HG03025 (cell line): Measurements from ENCODE around the gene GOLGA8B.
"Not testable (repeated sequence)": the region's sequence is repeated elsewhere in the genome, so short reads cannot be mapped to it uniquely, and the experiment has no call there.

Source experiments
- ATAC-seq: cut with Tn5 transposase; IDR thresholded peaks from one replicate; pipeline ENCODE4 v1.9.1; 2021; ENCODE audit warnings: mild to moderate bottlenecking, moderate library complexity; ENCODE audit not compliant: unreplicated experiment, low FRiP score

The GOLGA8B gene, protein sequence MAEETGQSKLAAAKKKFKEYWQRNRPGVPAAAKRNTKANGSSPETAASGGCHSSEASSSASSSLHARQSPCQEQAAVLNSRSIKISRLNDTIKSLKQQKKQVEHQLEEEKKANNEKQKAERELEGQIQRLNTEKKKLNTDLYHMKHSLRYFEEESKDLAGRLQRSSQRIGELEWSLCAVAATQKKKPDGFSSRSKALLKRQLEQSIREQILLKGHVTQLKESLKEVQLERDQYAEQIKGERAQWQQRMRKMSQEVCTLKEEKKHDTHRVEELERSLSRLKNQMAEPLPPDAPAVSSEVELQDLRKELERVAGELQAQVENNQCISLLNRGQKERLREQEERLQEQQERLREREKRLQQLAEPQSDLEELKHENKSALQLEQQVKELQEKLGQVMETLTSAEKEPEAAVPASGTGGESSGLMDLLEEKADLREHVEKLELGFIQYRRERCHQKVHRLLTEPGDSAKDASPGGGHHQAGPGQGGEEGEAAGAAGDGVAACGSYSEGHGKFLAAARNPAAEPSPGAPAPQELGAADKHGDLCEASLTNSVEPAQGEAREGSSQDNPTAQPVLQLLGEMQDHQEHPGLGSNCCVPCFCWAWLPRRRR

DNA sequence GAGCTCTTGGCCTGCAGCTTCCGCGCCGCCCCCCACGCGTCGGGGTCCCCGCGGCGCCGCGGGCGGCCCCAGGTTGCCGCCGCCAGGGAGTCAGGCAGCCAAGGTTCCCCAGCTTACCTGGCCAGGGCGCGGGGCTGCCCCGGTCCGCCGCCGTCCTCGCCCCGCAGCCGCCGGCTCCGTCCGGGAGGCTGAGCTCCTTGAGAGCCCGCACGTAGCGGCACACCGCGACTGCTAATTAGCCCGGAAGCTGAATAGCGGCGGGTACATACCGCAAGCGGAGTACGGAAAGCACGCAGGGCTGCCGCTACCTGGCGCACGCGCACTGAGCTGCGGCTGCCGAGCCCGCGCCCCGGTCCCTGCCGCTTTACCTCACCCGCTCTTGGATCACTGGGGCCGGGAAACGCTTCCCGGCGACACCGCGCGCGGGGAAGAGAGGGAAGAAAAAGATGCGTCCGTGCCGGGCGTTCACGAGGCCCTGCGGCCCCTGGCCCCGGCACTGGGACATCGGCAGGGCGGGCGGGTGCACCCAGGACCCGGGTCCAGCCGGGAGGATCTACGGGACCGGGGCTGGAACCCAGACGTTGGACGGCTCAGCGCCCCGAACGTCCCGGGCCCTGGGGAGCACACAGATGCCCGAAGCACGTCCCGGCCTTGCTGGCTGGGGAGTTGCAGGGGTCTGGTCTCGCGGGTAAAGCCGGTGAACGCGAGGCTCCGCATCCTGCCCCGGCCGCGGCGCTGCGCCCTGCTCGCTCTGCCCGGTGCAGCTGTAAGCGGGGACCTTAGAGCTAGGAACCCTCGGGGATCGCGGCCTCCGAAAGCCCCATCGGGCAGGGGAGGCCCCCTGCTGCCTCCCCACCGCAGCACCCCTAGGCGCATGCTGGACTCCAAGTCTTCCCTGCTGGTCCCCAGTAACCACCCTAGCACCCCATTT is at the start of gene GOLGA8B:
Gene GOLGA8B, minus strand, starts transcription at position 253 of the 931 bp plus-strand sequence. CDS start 47,739 bp downstream, outside the sequence.
- ATAC-seq: peak; percentile 74

DNA sequence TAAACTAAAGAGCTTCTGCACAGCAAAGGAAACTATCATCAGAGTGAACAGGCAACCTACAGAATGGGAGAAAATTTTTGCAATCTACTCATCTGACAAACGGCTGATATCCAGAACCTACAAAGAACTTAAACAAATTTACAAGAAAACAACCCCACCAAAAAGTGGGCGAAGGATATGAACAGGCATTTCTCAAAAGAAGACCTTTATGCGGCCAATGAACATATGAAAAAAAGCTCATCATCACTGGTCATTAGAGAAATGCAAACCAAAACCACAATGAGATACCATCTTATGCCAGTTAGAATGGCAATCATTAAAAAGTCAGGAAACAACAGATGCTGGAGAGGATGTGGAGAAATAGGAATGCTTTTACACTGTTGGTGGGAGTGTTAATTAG is 49.7 kb upstream of the GOLGA8B start:
- ATAC-seq: not testable (repeated sequence)

DNA sequence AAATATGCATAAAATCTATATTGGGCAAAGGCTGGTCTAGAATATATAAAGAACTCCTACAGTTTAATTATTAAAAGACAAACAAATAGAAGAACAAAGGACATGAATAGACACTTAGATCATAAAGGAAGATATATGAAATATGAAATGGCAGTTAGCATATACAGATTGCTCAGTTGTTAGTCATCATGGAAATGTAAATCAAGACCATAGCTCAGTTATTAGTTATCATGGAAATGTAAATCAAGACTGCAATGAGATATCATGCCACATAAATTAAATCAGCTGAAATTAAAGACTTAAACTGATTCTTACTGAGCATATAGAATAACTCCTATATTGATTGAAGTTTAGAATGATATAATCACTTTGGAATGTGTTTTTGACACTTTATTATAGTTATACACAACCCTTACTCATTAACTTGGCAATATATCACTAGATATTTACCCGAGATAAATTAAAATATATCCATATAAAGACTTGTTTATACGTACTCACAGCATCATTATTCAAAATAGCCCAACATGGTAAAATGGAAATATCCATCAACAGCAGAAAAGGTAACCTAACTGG is 45.2 kb upstream of the GOLGA8B start:
- no peak for ATAC-seq

DNA sequence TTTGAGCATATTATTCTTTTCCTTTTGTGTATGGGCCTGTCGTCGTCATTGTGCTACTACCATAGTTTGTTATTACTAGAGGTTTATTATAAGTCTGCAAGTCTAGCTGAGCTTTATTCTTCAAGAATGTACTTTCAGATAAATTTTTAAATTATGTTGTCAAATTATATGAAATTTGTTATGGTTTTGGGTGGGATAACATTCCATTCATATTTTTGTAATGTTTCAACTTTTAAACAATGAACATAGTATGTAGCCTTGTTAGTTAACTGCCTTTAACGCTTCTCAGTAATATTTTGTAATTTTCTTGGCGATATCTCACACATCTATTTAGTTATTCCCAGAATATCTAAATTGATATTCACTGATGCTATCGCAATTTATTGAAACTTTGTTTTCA is 41.6 kb upstream of the GOLGA8B start:
- no peak for ATAC-seq

DNA sequence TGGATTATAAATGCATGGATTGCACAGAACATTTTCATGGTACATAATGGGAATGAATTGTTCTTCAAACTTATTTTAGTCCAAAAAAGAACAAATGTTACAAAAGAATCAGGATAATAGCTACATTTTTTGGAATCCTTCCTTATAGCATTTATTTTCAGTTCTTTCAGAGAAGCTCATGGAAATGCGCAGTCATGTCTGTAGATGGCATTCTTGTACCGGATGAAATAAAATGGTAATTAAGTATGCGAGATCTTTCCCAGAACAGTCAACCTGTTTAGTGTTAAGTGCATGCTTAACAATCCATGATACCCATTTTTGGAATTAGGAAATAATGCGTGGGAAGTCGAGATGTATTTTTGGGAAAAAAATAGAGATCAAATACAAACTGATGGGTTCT is 38.2 kb upstream of the GOLGA8B start:
- ATAC-seq: no peak

DNA sequence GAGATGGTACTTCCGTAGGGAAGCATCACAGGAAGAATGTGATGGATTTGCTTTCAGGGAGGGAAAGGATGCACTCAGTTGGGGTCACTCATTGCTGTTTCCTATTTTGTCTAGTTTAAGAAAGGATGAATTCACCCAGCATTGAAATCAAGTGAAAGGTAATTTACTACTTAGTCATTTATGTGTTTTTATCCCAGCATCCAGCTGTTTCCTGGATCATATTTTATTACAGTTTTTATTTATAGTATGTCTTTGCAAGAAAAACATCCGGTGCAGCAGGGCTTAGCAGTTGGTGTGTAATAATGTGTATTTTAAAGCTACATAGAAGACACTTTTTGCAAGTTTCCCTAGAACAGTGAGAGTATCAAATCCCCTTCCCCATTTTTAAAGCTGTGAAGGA is 37.4 kb upstream of the GOLGA8B start:
- ATAC-seq: no peak

DNA sequence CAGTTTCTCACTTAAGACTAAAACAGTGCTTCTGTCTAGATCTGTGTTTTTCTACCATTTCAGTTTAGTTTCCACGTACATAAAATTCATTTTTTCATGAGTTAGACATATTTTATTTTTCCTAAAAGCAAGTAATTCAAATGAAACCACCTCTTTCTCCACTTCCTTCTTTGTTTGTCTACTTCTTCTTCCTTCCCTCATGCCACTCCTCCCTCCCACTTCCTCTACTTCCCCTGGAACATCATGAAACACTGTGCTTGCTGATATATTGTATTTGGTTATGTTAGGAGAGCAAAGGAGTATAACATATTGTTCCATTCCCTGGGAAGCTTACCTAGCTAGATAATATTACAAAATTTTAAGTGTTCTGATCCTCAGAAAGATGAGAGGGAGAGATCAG is 36.7 kb upstream of the GOLGA8B start:
- no peak for ATAC-seq

DNA sequence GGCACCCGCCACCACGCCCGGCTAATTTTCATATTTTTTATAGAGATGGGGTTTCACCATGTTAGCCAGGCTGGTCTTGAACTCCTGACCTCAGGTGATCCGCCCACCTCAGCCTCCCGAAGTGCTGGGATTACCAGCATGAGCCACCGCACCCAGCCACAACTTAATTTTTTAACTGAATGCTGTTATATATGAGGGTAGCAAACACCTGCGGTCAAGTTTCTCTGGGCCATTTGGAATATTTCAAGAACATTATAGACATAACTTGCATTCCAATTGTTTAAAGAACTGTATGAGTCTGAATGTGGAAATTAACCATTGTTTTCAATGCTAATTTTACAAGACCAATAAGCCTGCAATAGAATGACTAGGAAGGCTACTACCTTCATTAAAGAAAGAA is 35.7 kb upstream of the GOLGA8B start:
- ATAC-seq: no peak

DNA sequence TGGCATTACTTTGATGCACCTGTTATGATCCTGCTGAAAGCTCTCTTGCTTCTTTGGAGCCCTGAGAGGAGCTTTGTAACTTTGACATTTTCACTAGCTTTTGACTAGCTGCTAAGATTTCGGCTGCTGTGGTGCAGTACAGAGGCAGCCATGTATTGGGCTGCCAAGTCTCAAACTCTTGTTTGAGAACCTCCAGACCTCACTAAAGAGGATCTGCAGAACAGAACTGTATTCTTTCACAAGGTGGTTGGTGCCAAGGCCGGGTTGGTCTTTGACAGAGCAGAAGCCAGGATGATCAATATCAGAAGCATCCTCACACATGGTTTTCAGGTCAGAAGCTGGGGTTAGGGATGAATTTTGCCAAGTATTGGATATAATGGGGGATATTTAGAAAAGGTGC is 34.6 kb upstream of the GOLGA8B start:
- no peak for ATAC-seq

DNA sequence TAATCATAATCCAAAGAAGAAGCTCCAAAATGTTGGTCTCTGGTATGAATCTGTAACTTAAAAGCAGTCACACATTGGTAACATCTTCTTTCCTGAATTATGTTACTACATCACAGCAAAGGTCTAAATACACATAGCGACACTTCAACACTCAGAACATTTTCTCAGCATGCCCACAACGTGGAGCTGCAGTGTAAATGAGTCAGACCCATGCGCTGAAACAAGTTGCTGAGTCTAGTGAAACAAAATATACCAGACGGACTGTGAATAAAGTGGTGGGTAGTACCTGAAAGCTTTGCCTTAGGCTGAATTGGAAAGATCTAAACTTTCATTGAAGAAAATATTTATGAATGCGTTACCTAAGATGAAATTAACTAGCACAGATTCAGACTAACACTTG is 33.2 kb upstream of the GOLGA8B start:
- ATAC-seq: no peak

DNA sequence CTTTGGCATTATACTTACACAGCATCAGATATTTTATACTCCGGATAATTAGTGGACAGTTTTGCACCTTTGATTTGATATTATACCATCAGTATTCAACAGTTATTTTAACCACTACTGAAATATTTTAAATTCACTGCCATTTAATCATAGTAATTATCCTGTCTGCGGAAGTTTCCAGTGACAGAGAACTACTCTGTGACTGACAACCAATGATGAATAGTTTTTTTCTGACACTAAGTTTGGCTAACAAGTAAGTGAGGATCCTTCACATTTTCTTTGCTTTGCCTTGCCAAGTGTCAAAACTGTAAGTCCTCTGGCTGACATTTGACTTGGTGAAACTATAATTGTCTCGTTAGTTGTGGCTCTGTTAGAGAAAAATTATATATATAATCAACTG is 30.5 kb upstream of the GOLGA8B start:
- no peak for ATAC-seq

DNA sequence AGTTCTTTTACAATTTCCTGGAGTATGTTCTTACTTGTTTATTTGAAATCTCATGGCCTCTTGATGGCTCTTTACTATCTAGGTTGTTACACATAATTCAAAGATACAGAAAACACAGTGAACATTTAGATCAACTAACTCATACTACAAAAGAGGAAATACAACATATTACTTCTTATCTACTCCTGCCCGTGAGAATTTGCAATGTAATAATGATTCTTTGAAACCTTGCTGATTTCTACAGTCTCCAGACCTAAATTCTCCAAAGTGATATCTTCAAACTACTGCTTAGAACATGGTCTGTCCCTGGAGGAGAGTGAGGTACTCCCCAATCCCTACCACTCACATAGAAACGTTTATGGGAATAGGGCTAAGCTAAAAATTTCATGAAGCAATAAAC is 29.9 kb upstream of the GOLGA8B start:
- ATAC-seq: no peak

DNA sequence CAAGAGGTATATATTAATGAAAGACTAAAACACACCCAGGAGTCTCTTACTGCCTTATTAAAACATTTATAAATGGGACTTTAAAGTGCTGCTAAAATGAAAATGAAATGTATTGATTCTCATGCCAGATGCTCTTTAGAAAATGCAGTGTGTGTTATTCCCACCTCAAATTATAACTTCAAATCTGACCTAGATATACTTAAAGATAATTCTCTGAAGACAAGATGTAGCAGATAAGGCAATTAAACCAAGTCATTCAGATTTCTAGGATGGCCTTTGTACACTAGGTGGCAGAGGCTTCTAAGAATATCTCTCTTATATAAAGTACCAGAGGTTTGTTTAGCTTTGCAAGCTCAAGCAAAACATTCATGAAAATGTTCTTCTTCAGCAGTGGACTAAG is 26.9 kb upstream of the GOLGA8B start:
- no peak for ATAC-seq

DNA sequence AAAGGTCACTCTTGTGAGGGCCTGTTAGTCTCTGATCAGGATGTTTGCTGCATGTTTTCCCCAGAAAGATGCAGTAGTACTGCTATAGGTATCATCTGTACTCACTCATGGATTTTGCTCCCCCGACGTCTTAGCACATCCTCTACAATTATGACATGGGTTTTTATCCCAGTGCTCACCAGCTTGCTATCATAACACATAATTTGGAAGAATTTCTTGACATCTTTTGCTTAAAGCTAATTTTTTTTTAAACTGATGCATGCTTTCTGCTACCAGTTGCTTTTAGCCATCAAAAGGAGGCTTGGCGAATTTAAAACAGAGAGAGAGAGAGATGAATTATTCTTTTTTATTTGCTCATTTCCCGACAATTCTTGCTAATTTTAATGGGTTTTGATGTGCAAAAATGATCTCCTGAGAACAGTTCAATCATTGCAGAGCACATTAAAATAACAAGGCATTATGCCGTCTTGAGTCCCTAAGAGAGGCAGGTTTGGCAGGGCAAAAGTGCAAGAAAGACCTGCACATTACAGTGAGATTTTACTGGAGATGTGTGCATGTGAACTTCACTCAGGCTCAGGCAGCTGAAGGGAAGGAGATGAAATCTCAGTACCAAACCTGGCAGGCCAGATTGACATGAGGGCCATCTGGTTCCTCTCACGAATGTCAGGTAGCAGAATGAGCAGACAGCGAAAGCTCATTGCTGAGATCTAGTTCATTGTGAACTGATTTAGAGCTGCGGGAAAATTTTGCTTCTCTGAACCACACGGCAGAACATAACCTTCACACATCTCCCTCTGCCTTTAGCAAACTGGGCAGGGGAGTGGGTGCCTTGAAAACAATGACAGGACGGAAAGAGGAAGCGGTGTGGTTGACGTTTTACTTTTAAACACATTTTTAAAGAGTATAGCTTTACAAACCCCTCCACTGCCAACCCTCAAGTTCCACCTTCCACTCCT is 25.9 kb upstream of the GOLGA8B start:
- peak; percentile 57 for ATAC-seq

DNA sequence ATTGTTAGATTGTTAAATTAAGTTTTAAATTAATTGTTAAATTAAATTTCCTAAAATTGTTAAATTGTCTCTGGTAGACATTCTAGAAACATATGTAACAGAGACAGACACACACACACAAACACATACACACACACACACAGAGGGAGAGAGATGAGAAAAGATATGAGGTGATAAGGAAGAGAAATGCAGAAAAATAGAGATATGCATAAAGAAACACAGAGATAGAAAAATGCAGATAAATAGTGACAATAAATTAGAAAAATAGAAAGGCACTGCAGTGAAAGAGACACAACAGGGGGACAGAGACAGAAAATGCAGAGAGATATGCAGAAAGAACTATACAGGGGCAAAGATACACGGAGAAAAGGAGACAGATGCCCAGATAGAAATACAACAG is 25.1 kb upstream of the GOLGA8B start:
- no peak for ATAC-seq

DNA sequence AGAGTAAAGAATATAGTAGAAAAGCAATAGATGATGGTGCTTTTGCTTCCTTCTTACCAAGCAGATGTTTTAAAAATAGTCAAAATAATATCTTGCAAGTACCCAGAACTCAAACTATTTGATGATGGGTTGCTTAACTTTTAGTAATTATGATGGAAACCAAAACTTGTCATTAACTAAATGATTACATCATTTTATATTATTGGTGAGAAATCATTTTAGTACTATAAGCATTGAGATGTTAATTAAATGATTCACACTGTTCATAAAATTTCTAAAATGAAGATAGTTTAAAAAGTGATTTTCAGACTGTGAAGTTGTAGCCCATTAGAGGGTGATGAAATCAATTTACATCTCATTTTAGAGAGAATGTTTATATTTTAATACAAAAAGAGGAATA is 24.4 kb upstream of the GOLGA8B start:
- no peak for ATAC-seq

DNA sequence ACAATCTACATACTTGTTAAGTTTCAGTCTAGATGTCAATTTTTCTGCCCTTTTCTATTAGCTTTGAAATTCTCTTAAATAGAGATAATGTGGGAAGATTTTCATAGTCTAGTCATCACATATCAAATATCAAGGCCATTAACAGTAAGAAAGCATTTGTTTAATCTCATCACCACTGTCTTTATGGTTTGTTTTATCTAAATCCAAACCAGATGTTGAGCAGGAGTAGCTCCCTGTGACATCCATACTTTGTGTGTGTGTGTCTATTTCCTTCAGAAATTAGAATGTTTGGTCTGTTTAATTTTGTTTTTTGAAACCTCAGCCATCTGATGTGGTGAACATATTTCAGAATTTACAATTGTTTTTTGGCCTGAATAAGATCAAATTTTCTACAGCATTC is 23.1 kb upstream of the GOLGA8B start:
- no peak for ATAC-seq

DNA sequence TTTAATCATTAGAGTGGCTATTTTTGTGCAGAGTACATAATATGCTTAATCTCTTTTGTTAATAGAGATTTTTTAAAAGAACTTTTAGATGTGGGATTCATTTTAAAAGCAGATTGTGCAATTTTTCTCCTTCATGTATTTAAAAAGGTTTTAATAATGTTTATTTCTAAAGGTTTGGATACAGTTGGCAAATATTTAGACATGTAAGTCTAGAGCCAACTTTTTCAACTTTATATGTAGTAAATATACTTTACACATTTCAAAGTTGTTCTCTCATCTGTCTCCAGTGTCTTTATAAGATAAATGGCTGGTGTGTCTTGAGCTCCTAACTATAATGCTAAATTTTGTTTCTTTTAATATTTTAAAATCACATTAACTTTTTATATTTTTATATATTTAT is 22.7 kb upstream of the GOLGA8B start:
- ATAC-seq: no peak

DNA sequence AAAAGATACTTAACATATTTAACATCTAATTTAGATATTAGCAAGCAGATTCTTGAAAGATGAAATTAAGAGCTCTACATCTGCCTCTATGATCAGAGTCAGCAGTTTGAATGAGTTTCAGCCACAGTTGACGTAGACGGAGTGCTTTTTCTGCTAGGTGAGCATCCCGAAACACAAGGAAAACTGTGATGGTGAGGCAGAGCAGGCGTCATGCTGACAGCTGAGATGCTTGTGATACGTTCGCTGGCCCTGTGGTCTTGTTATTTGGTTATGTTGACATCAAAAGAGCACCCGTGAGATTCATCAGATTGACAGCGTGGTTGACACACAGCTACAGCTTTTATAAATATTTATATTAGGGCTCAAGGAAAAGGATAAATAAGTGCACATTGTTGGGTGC is 19.6 kb upstream of the GOLGA8B start:
- no peak for ATAC-seq

DNA sequence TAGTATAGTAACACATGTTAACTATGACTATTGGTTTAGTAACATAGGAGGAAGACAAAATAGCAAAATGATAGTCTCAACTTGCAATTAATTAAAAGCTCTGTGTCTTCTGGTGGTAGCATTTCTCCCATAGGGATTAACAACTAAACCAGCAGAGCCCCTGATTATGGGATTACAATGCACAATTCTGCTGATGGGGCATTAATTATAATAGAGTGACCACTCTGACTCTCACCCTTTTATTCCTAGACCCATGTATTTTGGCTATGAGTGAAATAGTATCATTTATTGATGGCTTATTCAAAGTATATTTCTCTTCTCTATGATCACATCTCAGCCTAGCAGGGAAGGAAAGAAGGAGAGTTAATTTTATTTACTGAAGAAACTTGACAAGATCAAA is 17.5 kb upstream of the GOLGA8B start:
- ATAC-seq: no peak
